ENCODE measurements around the gene SAMD11. TPM values are rescaled to one million over a fixed set of nuclear protein-coding genes. Genes with fewer than 3 reads are reported as not detected.

Gene SAMD11
- polyA plus RNA-seq, 1 of the 3 experiments (the other 2 are of a cell fraction): 2.1 TPM

GRCh38 chr1:938711-939489, 15.2 kb downstream of the SAMD11 start:
- 90% methylated on average over 2 of the region's 30 CpGs for WGBS (ENCODE audit: low lambda C conversion rate)
- TF ChIP-seq PBX3 (IDR thresholded peaks at IDR 0.05): no peak
- no peak for TF ChIP-seq NFIC (IDR thresholded peaks at IDR 0.05; ENCODE audit: borderline replicate concordance)
- Histone ChIP-seq H3K36me3 (replicated peaks in 1 of 2; ENCODE audit: control insufficient read depth in 1 of 2, insufficient read depth in 2 of 2, low read length in 1 of 2) (peaks cover 0 to 3% of the 10 kb centered on the region in 2 experiments), H4K20me1 (ENCODE audit: insufficient read depth) (no peaks in the 10 kb centered on the region), H3K27ac (ENCODE audit: low read depth in 2 of 2, low read length in 1 of 2) (peak overlapping the region in 1 of 2 experiments; percentile 28; a peak in 1 of 4 replicates), H3K9me3 (no peaks in the 10 kb centered on the region), H3K27me3 (ENCODE audit: insufficient read depth) (no peaks in the 10 kb centered on the region), H3K4me3 (ENCODE audit: low read depth in 2 of 2, low read length in 1 of 2) (no peak overlapping the region), H3K4me2 (no peak overlapping the region), H2AFZ (ENCODE audit: low read depth) (no peak overlapping the region), H3F3A (replicated peaks; ENCODE audit: insufficient read depth) (peaks cover 7% of the 10 kb centered on the region), H3K79me2 (ENCODE audit: insufficient read depth) (no peaks in the 10 kb centered on the region), H3K9ac (no peak overlapping the region), H3K9me2 (no peaks in the 10 kb centered on the region), H3K4me1 (ENCODE audit: control insufficient read depth in 1 of 2, insufficient read depth in 2 of 2, low read depth in 1 of 2, low read length in 1 of 2) (peaks cover 0 to 55% of the 10 kb centered on the region in 2 experiments; a peak in 1 of 4 replicates)
- ChIA-PET POLR2A (interaction anchor here (1.5 to 1.6 kb wide), 2 partner anchors 8 to 33 kb away, joined by 5 to 6 read pairs; no protein-coding TSS in a partner anchor), CTCF (interaction anchor here (0.9 to 8.9 kb wide), 20 partner anchors 9 to 123 kb away, joined by 3 to 125 read pairs (median 5); partner anchors contain the start of genes NOC2L and SAMD11)
- DNase-seq: no peak

DNA sequence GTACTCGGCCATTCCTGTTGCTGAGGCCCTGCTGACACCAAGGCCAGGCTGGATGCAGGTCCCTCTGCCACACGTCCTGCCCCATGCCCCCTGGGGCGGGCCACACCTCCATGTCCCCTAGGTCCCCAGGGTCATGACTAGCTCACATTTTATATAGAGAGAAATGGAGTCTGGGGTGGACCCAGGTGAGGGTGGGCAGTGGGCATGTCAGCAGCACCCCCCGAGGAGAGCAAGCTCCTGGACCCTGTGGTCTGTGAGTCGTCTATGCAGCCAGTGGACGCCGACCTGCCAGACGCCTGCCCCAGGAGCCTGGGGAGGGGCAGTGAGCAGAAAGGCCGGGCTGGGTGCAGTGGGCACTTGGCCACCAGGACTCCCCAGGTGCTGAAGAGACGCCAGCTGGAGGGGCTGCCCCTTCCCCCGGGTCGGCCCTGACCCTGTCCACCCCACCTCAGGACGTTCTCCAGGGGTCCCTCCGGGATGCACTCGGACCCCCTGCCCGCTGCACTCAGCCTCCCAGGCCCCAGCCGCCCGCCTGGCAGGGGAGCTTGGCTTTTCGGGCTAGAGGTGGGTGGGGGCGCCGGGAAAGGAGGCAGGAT, 15.9 kb downstream of the SAMD11 start:
- TF ChIP-seq NFIC (IDR thresholded peaks at IDR 0.05; ENCODE audit: borderline replicate concordance): no peak
- TF ChIP-seq RAD21 (IDR thresholded peaks at IDR 0.05; ENCODE audit: low read length): no peak
- TF ChIP-seq JUND (IDR thresholded peaks at IDR 0.05): no peak
- TF ChIP-seq EP300 (IDR thresholded peaks at IDR 0.05; ENCODE audit: borderline replicate concordance in 1 of 2, low read depth in 1 of 2, low read length in 1 of 2): no peak
- TF ChIP-seq, protein P1, sequence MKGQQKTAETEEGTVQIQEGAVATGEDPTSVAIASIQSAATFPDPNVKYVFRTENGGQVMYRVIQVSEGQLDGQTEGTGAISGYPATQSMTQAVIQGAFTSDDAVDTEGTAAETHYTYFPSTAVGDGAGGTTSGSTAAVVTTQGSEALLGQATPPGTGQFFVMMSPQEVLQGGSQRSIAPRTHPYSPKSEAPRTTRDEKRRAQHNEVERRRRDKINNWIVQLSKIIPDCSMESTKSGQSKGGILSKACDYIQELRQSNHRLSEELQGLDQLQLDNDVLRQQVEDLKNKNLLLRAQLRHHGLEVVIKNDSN (IDR thresholded peaks at IDR 0.05; ENCODE audit: borderline replicate concordance, low read depth): no peak
- TF ChIP-seq MEF2A (IDR thresholded peaks at IDR 0.05; ENCODE audit: borderline replicate concordance, low read depth): no peak
- TF ChIP-seq, protein P2, sequence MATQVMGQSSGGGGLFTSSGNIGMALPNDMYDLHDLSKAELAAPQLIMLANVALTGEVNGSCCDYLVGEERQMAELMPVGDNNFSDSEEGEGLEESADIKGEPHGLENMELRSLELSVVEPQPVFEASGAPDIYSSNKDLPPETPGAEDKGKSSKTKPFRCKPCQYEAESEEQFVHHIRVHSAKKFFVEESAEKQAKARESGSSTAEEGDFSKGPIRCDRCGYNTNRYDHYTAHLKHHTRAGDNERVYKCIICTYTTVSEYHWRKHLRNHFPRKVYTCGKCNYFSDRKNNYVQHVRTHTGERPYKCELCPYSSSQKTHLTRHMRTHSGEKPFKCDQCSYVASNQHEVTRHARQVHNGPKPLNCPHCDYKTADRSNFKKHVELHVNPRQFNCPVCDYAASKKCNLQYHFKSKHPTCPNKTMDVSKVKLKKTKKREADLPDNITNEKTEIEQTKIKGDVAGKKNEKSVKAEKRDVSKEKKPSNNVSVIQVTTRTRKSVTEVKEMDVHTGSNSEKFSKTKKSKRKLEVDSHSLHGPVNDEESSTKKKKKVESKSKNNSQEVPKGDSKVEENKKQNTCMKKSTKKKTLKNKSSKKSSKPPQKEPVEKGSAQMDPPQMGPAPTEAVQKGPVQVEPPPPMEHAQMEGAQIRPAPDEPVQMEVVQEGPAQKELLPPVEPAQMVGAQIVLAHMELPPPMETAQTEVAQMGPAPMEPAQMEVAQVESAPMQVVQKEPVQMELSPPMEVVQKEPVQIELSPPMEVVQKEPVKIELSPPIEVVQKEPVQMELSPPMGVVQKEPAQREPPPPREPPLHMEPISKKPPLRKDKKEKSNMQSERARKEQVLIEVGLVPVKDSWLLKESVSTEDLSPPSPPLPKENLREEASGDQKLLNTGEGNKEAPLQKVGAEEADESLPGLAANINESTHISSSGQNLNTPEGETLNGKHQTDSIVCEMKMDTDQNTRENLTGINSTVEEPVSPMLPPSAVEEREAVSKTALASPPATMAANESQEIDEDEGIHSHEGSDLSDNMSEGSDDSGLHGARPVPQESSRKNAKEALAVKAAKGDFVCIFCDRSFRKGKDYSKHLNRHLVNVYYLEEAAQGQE (IDR thresholded peaks at IDR 0.05; ENCODE audit: low read depth, low read length): no peak
- Histone ChIP-seq H3K4me1 (ENCODE audit: control insufficient read depth in 1 of 2, insufficient read depth in 2 of 2, low read depth in 1 of 2, low read length in 1 of 2) (peaks cover 0 to 62% of the 10 kb centered on the region in 2 experiments; a peak in 1 of 4 replicates), H3K36me3 (replicated peaks in 1 of 2; ENCODE audit: control insufficient read depth in 1 of 2, insufficient read depth in 2 of 2, low read length in 1 of 2) (peaks cover 0 to 4% of the 10 kb centered on the region in 2 experiments), H3K4me3 (ENCODE audit: low read depth in 2 of 2, low read length in 1 of 2) (no peak overlapping the region), H3F3A (replicated peaks; ENCODE audit: insufficient read depth) (peaks cover 14% of the 10 kb centered on the region), H4K20me1 (ENCODE audit: insufficient read depth) (no peaks in the 10 kb centered on the region), H3K27me3 (ENCODE audit: insufficient read depth) (no peaks in the 10 kb centered on the region), H3K4me2 (peak overlapping the region; percentile 44; the same call in 1 of the 2 replicates), H3K27ac (ENCODE audit: low read depth in 2 of 2, low read length in 1 of 2) (peak overlapping the region in 1 of 2 experiments; percentile 67; a peak in 2 of 4 replicates), H3K9me3 (no peaks in the 10 kb centered on the region), H3K9me2 (no peaks in the 10 kb centered on the region), H3K9ac (no peak overlapping the region), H3K79me2 (ENCODE audit: insufficient read depth) (no peaks in the 10 kb centered on the region), H2AFZ (ENCODE audit: low read depth) (no peak overlapping the region)
- ChIA-PET CTCF (interaction anchor here (1.0 to 8.9 kb wide), 13 partner anchors 10 to 122 kb away, joined by 3 to 125 read pairs (median 10); partner anchors contain the start of genes NOC2L and SAMD11), POLR2A (interaction anchor here (1.0 to 1.6 kb wide), 3 partner anchors 9 to 23 kb away, joined by 3 to 6 read pairs (median 3); partner anchors contain the start of gene SAMD11)
- WGBS (ENCODE audit: low lambda C conversion rate): 28% methylated on average over 10 of the region's 21 CpGs
- no peak for DNase-seq
